Stimulated activated CD4-positive, alpha-beta T cell treated with anti-CD3 and anti-CD28 coated beads, Interleukin-12 subunit alpha, Interleukin-12 subunit beta, amount 100 ng/mL, for 24 hours (primary cell): ENCODE data around the gene RRP12.

Experiments
- DNase-seq, 2 experiments: peaks; one replicate each; pipeline ENCODE4 v3.0.0-alpha.2; 2020; ENCODE audit warnings: low read depth in 2 of 2

Gene RRP12

GRCh38 chr10:97311111-97311626 lies 90.0 kb downstream of the RRP12 start:
- no peak for DNase-seq

- DNase-seq = no peak
Observed at GRCh38 chr10:97307866-97308780, 93.0 kb downstream of the RRP12 start.

- no peak for DNase-seq
Observed at GRCh38 chr10:97307441-97307840, 93.7 kb downstream of the RRP12 start.
